Transverse colon (tissue), 4 donors: Measurements from ENCODE around the gene WNK2.
"Not testable (repeated sequence)": the region's sequence is repeated elsewhere in the genome, so short reads cannot be mapped to it uniquely, and the experiment has no call there.

Source experiments
- EP300 ChIP-seq: sonication (generic); formaldehyde crosslinking; IDR thresholded peaks from one replicate; pipeline ENCODE4 v1.6.1; 2017; ENCODE audit warnings: antibody characterized with exemption, low read depth
- POLR2AphosphoS5 ChIP-seq, 3 donors: sonication (generic); formaldehyde crosslinking; IDR thresholded peaks; one replicate each; pipeline ENCODE4 v1.6.1; 2016; ENCODE audit warnings: antibody characterized with exemption in 3 of 3
- TF ChIP-seq, protein P1 (sequence below), 5 experiments: fragments of 200-600 bp in 3 of 5; fragments of 450-650 bp in 2 of 5; sonication (generic) in 3 of 5; IDR thresholded peaks; 1 replicate in 2 of 5; 2 replicates in 3 of 5; pipeline ENCODE4 v1.5.1; 2016 to 2017; ENCODE audit warnings: antibody characterized with exemption in 5 of 5, inconsistent platforms in 3 of 5, mild to moderate bottlenecking in 2 of 5, moderate library complexity in 1 of 5

DNA sequence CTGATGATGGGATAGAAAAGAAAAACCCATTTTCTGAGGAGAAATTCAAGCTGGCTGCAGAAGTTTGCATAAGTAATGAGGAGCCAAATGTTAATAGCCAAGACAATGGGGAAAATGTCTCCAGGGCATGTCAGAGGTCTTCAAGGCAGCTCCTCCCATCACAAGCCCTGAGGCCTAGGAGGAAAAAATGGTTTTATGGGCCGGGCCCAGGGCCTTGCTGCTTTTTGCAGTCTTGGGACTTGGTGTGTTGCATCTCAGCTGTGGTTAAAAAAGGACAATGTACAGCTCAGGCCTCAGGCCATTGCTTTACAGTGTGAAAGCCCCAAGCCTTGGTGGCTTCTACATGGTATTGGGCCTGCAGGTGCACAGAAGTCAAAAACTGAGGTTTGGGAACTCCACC lies 154.3 kb downstream of the WNK2 start:
- TF ChIP-seq, protein P1, sequence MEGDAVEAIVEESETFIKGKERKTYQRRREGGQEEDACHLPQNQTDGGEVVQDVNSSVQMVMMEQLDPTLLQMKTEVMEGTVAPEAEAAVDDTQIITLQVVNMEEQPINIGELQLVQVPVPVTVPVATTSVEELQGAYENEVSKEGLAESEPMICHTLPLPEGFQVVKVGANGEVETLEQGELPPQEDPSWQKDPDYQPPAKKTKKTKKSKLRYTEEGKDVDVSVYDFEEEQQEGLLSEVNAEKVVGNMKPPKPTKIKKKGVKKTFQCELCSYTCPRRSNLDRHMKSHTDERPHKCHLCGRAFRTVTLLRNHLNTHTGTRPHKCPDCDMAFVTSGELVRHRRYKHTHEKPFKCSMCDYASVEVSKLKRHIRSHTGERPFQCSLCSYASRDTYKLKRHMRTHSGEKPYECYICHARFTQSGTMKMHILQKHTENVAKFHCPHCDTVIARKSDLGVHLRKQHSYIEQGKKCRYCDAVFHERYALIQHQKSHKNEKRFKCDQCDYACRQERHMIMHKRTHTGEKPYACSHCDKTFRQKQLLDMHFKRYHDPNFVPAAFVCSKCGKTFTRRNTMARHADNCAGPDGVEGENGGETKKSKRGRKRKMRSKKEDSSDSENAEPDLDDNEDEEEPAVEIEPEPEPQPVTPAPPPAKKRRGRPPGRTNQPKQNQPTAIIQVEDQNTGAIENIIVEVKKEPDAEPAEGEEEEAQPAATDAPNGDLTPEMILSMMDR (IDR thresholded peaks at IDR 0.05): not testable (repeated sequence)
- not testable (repeated sequence) for TF ChIP-seq EP300; POLR2AphosphoS5 (IDR thresholded peaks at IDR 0.05)
